DMS53 treated with DMSO at 0.1 percent for 48 hours (cell line): ENCODE data around the gene CBX6.

ENCODE experiments used
- DNase-seq: peaks from one replicate; lab custom pipeline; 2025; ENCODE audit not compliant: unreplicated experiment; lab: John Stamatoyannopoulos, UW

CBX6 gene

GRCh38 chr22:38841211-38841610 lies 30.8 kb downstream of the CBX6 start:
- DNase-seq, result no peak

- no peak for DNase-seq
Observed at GRCh38 chr22:38840129-38840528, 31.9 kb downstream of the CBX6 start.

- no peak for DNase-seq
Observed at GRCh38 chr22:38839686-38840085, 32.3 kb downstream of the CBX6 start.

GRCh38 chr22:38837414-38837928 lies 34.5 kb downstream of the CBX6 start:
- no peak for DNase-seq

- no peak for DNase-seq
Observed at GRCh38 chr22:38835888-38836301, 36.1 kb downstream of the CBX6 start.

GRCh38 chr22:38834991-38835390 lies 37.0 kb downstream of the CBX6 start:
- no peak for DNase-seq

GRCh38 chr22:38834215-38834953 lies 37.6 kb downstream of the CBX6 start:
- no peak for DNase-seq

- no peak for DNase-seq
Observed at GRCh38 chr22:38833061-38833460, 39.0 kb downstream of the CBX6 start.

- DNase-seq, result no peak
Observed at GRCh38 chr22:38832005-38832978, 39.7 kb downstream of the CBX6 start.

- DNase-seq, result no peak
Observed at GRCh38 chr22:38831166-38831945, 40.7 kb downstream of the CBX6 start.

- no peak for DNase-seq
Observed at GRCh38 chr22:38830845-38831108, 41.2 kb downstream of the CBX6 start.

GRCh38 chr22:38830026-38830844 lies 41.8 kb downstream of the CBX6 start:
- no peak for DNase-seq

GRCh38 chr22:38829485-38829884 lies 42.5 kb downstream of the CBX6 start:
- no peak for DNase-seq

GRCh38 chr22:38828616-38829205 lies 43.3 kb downstream of the CBX6 start:
- no peak for DNase-seq

- DNase-seq, result no peak
Observed at GRCh38 chr22:38828191-38828590, 43.8 kb downstream of the CBX6 start.

- no peak for DNase-seq
Observed at GRCh38 chr22:38827510-38827909, 44.5 kb downstream of the CBX6 start.

- DNase-seq, result no peak
Observed at GRCh38 chr22:38826801-38827200, 45.2 kb downstream of the CBX6 start.

GRCh38 chr22:38826386-38826785 lies 45.6 kb downstream of the CBX6 start:
- DNase-seq, result no peak

- no peak for DNase-seq
Observed at GRCh38 chr22:38824585-38824984, 47.4 kb downstream of the CBX6 start.

- no peak for DNase-seq
Observed at GRCh38 chr22:38823637-38824036, 48.4 kb downstream of the CBX6 start.
